T-helper 17 cell (primary cell): ENCODE results near the gene C12orf75. TPM values are rescaled to one million over a fixed set of nuclear protein-coding genes. Genes with fewer than 3 reads are reported as not detected.

Experiments used
- ATAC-seq: fragments of 150-1000 bp; cut with Tn5 transposase; 2 replicates; pipeline ENCODE4 v1.10.0; 2021; ENCODE audit warnings: mild to moderate bottlenecking, moderate library complexity
- DNase-seq, 3 donors: peaks; one replicate each; pipeline versions ENCODE4 v3.0.0 to v3.0.0-alpha.2; 2020 to 2021
- H3K9me3 ChIP-seq: one replicate; pipeline ENCODE4 v1.7.0; 2013; ENCODE audit warnings: low read length, mild to moderate bottlenecking; ENCODE audit not compliant: control insufficient read depth, poor library complexity, severe bottlenecking
- H3K27ac Mint-ChIP-seq: one replicate; pipeline ENCODE4 v1.8.0; 2022; ENCODE audit warnings: mild to moderate bottlenecking, moderate library complexity, mixed read lengths
- H3K27me3 Mint-ChIP-seq: one replicate; pipeline ENCODE4 v1.8.0; 2022; ENCODE audit warnings: mixed read lengths
- H3K36me3 Mint-ChIP-seq: one replicate; pipeline ENCODE4 v1.8.0; 2022; ENCODE audit warnings: low read depth, mixed read lengths
- H3K4me1 Mint-ChIP-seq: one replicate; pipeline ENCODE4 v1.8.0; 2022; ENCODE audit warnings: mild to moderate bottlenecking, mixed read lengths
- H3K4me3 Mint-ChIP-seq: one replicate; pipeline ENCODE4 v1.8.0; 2022; ENCODE audit warnings: mild to moderate bottlenecking, moderate library complexity, mixed read lengths
- total RNA-seq, 4 donors: library from RNA in 2 of 4; stranded (reverse) in 2 of 4; gene quantifications; one replicate each; pipeline ENCODE4 v1.2.3 and lab custom pipeline; 2022 to 2026

Gene C12orf75
- total RNA-seq, 2 donors from 2014 or later, result 33.2 to 41.3 TPM

DNA sequence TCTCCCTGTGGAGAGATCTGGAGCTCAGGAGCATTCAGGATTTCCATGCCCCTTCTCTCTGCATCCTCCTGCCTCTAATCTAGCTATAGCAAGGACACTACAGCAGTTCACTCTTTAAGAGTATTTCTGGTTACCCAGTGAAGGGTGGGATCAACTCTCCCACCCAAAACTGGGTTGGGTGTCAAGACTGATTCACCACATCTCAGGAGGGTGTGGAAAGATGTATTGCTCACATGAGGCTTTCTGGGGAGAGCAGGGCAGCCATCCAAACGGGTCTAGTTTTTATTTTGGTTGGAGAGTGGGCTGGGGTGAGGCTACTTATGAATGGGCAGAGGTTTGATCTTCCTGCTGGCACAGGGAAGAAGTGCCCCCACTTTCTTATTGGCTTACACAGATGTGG is 18.6 kb downstream of the C12orf75 start:
- peaks cover 12% of the 10 kb centered on the region for H3K36me3 Mint-ChIP-seq
- H3K27me3 Mint-ChIP-seq, result no peaks in the 10 kb centered on the region
- ATAC-seq (no peak), DNase-seq (no peak)
- peaks cover 15% of the 10 kb centered on the region for H3K4me1 Mint-ChIP-seq
- H3K4me3 Mint-ChIP-seq, result no peak overlapping the region
- H3K27ac Mint-ChIP-seq, result no peak overlapping the region
- no peaks in the 10 kb centered on the region for H3K9me3 ChIP-seq

DNA sequence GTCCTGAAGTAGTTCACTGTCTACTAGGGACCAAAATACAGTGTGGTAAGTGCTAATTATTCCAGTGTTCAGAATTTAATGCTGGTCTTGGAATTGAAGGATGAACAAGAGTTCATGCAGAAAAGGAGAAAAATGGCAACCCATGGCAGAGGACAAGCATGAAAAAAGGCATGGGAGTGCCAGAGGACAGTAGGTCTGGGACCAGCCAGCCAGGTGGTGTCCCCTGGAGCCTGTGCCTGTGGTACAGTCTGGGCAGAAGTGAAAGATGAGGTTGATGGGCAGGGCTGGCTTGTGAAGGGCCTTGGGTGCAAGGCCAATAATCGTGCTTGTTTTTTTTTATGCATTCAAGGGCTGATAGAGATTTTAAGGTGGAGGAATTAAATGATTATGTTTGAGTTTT is 21.0 kb downstream of the C12orf75 start:
- Mint-ChIP-seq H3K4me3 (no peak overlapping the region), H3K36me3 (peaks cover 12% of the 10 kb centered on the region), H3K4me1 (peaks cover 27% of the 10 kb centered on the region), H3K27me3 (no peaks in the 10 kb centered on the region), H3K27ac (no peak overlapping the region)
- no peak for DNase-seq
- no peak for ATAC-seq
- H3K9me3 ChIP-seq, result no peaks in the 10 kb centered on the region

DNA sequence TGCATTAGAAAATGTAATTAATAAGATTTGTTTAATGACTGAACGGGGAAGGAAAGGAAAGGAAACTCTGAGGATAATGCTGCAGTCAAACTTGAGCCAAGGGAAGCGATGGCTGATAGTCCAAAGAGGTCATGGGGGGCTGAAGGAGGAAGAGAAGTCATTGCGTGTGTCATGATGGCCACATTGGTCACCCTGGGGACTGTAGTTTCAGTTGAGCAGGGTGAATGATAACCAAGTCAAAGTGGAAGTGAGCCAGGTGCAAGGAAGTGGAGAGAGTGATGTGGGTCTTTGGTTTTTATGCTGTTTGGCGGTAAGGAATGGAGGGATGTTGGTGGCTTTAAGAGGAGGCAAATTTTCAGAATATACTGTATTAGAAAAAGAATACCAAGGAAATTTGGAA is 21.6 kb downstream of the C12orf75 start:
- Mint-ChIP-seq H3K36me3 (peaks cover 12% of the 10 kb centered on the region), H3K27ac (no peak overlapping the region), H3K4me3 (no peak overlapping the region), H3K4me1 (peaks cover 27% of the 10 kb centered on the region), H3K27me3 (no peaks in the 10 kb centered on the region)
- H3K9me3 ChIP-seq, result no peaks in the 10 kb centered on the region
- ATAC-seq, result no peak
- DNase-seq, result no peak

DNA sequence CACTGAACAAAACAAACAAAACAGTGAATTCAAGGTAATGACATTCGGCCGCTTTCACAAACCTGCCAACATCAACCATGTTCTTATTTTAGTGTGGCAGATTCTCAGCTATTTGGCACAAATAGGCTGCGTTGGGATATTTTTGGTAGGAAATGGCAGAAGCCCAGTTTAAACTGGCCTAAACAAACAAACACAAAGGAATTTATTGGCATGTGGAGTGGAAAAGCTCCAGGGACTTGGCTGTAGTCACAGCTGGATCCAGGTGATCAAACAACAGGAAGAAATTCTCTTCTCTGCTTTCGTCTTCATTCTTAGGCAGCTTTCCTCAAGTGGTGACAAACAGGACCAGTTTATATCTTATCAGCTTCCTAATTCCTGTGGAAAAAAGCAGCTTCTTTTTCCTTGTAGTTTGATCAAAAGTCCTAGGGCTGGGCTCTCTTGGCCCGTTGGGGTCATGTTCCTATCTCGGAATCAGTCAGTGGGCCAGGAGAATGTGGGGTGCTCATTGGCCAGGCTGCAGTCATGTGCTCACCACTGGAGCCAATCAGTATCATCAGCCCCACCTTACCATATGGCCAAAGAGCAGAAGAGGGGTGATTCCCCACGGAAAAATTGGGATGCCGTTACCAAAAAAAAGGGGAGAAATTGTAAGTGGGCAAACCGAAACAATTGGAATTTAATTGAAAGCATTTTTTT is 22.6 kb downstream of the C12orf75 start:
- Mint-ChIP-seq H3K27me3 (no peaks in the 10 kb centered on the region), H3K4me3 (no peak overlapping the region), H3K4me1 (peaks cover 31% of the 10 kb centered on the region), H3K27ac (no peak overlapping the region), H3K36me3 (peaks cover 12% of the 10 kb centered on the region)
- no peak for ATAC-seq
- no peaks in the 10 kb centered on the region for H3K9me3 ChIP-seq
- DNase-seq, result no peak

DNA sequence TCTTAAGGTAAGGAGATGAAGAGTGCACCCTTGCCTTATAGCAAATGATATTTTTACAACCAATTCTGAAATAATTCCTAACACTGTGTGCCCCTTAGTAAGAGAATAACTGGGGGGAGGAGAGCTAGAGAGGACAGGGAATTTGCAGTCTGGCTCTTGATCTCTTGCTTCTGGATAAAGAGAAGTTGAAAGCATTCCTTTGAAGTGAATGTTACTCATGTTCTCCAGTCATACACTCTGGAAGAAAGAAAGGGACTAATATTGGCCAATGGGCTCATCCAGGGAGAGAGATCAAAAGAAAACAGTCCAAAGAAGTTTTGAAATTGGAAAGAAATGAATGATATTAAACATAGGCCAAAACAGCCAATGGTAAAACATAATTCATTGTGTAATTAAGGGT is 25.3 kb downstream of the C12orf75 start:
- H3K4me1 Mint-ChIP-seq, result peaks cover 30% of the 10 kb centered on the region
- H3K4me3 Mint-ChIP-seq, result no peak overlapping the region
- no peak overlapping the region for H3K27ac Mint-ChIP-seq
- H3K36me3 Mint-ChIP-seq, result peaks cover 7% of the 10 kb centered on the region
- no peaks in the 10 kb centered on the region for H3K27me3 Mint-ChIP-seq
- DNase-seq, result no peak
- ATAC-seq, result no peak
- H3K9me3 ChIP-seq, result no peaks in the 10 kb centered on the region

GRCh38 chr12:105357162-105357691 is 26.7 kb downstream of the C12orf75 start:
- Mint-ChIP-seq H3K4me3 (no peak overlapping the region), H3K4me1 (peaks cover 23% of the 10 kb centered on the region), H3K36me3 (peaks cover 3% of the 10 kb centered on the region), H3K27ac (no peak overlapping the region), H3K27me3 (no peaks in the 10 kb centered on the region)
- DNase-seq, result no peak
- no peak for ATAC-seq
- no peaks in the 10 kb centered on the region for H3K9me3 ChIP-seq

DNA sequence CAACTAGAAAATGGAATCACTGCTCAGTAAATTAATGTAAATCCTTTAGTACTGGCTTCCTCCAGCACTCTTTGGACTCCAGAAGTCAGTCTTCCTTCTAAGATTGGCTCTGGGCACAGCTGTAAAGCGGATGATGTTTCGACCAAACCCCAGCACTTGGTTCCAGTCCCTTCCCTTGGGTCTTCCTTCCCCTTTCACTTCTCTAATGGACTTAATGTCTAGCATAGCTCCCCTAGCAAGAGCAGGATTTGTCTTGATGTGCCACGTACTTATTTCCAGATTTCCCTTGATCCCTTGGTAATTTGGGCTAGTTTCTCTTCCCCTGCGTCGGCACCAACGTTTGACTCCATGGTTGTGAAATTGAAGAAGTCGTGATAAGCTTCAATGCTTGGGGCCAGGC is 28.3 kb downstream of the C12orf75 start:
- H3K9me3 ChIP-seq, result no peaks in the 10 kb centered on the region
- no peak for DNase-seq
- H3K27ac Mint-ChIP-seq, result no peak overlapping the region
- H3K27me3 Mint-ChIP-seq, result no peaks in the 10 kb centered on the region
- no peak for ATAC-seq
- no peak overlapping the region for H3K4me3 Mint-ChIP-seq
- H3K36me3 Mint-ChIP-seq, result peaks cover 2% of the 10 kb centered on the region
- peaks cover 29% of the 10 kb centered on the region for H3K4me1 Mint-ChIP-seq

DNA sequence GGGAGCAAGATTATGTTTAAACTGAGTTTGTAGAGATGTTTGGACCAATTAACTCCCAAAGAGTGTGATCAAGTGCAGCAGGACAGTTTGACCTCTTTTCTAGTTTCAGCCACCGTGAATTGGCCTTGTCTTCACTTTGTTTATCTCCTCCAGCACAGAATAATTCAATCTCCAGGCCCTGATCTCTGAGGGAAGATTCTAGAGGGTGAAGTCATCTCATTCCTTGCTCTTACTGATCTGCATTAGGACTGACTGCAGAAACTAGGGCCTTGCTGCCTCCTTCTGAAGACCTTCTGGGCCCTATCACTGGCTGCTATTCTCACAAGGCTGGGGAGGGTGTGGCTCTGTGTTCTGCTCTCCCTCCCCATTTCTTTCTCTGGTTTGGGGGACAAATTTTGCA is 29.4 kb downstream of the C12orf75 start:
- Mint-ChIP-seq H3K4me1 (peaks cover 25% of the 10 kb centered on the region), H3K36me3 (peaks cover 2% of the 10 kb centered on the region), H3K27me3 (no peaks in the 10 kb centered on the region), H3K27ac (no peak overlapping the region), H3K4me3 (no peak overlapping the region)
- ATAC-seq (no peak), DNase-seq (no peak)
- H3K9me3 ChIP-seq, result no peaks in the 10 kb centered on the region

DNA sequence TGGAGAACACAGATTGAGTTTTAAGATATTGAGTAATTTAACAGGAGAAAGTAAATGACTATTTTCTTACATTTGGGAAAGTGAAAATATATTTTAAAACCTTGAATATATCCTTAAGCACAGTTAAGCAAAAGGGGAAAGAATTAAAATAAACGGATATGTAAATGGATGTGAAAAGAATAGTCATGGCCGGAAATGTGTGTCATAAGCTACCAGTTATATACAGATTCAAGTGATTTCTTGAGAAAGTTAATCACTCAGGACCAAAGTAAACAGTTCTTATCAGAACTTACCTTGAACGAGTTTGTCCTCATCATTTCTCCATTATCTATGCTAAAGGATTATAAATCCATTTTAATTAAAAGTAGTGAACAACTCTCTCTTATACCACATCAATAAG is 33.4 kb downstream of the C12orf75 start:
- H3K27me3 Mint-ChIP-seq, result no peaks in the 10 kb centered on the region
- H3K4me3 Mint-ChIP-seq, result no peak overlapping the region
- no peaks in the 10 kb centered on the region for H3K9me3 ChIP-seq
- no peak overlapping the region for H3K27ac Mint-ChIP-seq
- ATAC-seq, result no peak
- H3K36me3 Mint-ChIP-seq, result peaks cover 6% of the 10 kb centered on the region
- peaks cover 11% of the 10 kb centered on the region for H3K4me1 Mint-ChIP-seq
- DNase-seq, result no peak

DNA sequence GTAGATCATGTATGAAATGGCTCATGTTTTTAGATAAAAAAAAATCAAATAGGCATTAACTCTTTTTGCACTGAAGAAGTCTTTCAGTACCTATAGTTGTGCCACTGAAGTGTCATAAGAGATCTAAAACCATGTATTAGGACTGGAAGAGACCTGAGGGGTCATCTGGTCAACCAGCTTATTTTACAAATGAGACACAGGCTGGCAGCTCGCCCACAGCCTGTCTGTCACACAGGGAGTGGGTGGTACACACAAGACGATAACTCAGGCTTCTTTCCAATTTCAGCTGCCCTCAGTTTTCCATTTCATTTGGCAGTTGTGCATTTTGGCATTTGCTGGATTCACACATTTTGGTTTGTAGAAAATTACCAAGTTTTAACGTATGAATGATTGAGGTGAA is 34.7 kb downstream of the C12orf75 start:
- no peak for DNase-seq
- no peak overlapping the region for H3K27ac Mint-ChIP-seq
- peaks cover 6% of the 10 kb centered on the region for H3K36me3 Mint-ChIP-seq
- H3K9me3 ChIP-seq, result no peaks in the 10 kb centered on the region
- H3K27me3 Mint-ChIP-seq, result no peaks in the 10 kb centered on the region
- no peak overlapping the region for H3K4me3 Mint-ChIP-seq
- H3K4me1 Mint-ChIP-seq, result peaks cover 8% of the 10 kb centered on the region
- no peak for ATAC-seq

- H3K9me3 ChIP-seq, result no peaks in the 10 kb centered on the region
- Mint-ChIP-seq H3K27me3 (no peaks in the 10 kb centered on the region), H3K27ac (no peak overlapping the region), H3K4me3 (no peak overlapping the region), H3K36me3 (peaks cover 6% of the 10 kb centered on the region), H3K4me1 (peaks cover 7% of the 10 kb centered on the region)
- ATAC-seq (no peak), DNase-seq (no peak)
Observed at GRCh38 chr12:105368047-105368646, 37.7 kb downstream of the C12orf75 start.

GRCh38 chr12:105369014-105369413 is 38.5 kb downstream of the C12orf75 start:
- peaks cover 6% of the 10 kb centered on the region for H3K36me3 Mint-ChIP-seq
- H3K9me3 ChIP-seq, result no peaks in the 10 kb centered on the region
- no peaks in the 10 kb centered on the region for H3K27me3 Mint-ChIP-seq
- no peak for ATAC-seq
- no peak for DNase-seq
- no peak overlapping the region for H3K4me3 Mint-ChIP-seq
- H3K4me1 Mint-ChIP-seq, result peaks cover 5% of the 10 kb centered on the region
- no peak overlapping the region for H3K27ac Mint-ChIP-seq

DNA sequence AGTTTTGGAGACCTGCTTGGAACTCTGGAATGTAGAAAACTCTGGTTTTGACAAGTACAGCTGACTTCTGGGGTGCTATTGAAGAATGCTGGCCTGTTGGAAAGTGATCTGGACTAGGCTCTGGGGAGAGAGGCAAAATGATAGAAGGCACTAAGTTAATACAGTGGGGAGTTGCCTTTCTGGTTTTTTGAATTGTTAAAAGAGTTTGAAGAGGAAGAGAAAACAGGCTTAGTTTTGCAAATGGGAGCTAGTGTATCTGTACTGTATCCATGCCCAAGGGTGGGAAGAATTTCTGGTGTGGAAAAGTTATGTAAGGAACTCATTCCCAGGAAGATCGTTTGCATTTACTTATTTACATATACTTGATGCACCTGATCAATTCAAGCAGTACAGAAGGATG is 43.8 kb downstream of the C12orf75 start:
- H3K27ac Mint-ChIP-seq, result peak overlapping the region; percentile 53
- H3K36me3 Mint-ChIP-seq, result peaks cover 9% of the 10 kb centered on the region
- no peak for DNase-seq
- no peak for ATAC-seq
- no peaks in the 10 kb centered on the region for H3K27me3 Mint-ChIP-seq
- H3K4me1 Mint-ChIP-seq, result peaks cover 6% of the 10 kb centered on the region
- no peak overlapping the region for H3K4me3 Mint-ChIP-seq
- no peaks in the 10 kb centered on the region for H3K9me3 ChIP-seq

DNA sequence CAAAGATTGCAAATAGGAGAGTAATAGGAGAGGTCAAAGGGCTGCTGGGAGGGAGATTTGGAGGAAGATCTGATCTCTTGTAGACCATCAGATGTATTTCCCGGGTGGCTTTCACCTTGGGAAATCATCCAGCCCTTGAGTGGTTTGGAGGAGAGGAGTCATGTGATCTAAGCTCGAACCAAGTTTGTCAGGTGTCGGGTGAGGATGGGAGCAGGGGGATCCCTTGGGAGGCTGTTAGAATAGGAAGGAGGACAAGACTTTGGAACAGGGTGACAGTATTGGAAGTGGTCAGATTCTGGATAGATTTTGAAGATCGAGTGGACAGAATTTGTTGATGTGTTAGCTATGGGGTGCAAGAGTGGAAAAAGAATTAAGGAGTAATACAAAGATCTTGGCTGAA is 46.6 kb downstream of the C12orf75 start:
- DNase-seq (no peak), ATAC-seq (no peak)
- peaks cover 9% of the 10 kb centered on the region for H3K36me3 Mint-ChIP-seq
- H3K4me1 Mint-ChIP-seq, result peaks cover 6% of the 10 kb centered on the region
- H3K27me3 Mint-ChIP-seq, result no peaks in the 10 kb centered on the region
- H3K27ac Mint-ChIP-seq, result no peak overlapping the region
- no peaks in the 10 kb centered on the region for H3K9me3 ChIP-seq
- H3K4me3 Mint-ChIP-seq, result no peak overlapping the region
